ENCODE results near the gene ANKS3. TPM values are rescaled to one million over a fixed set of nuclear protein-coding genes. Genes with fewer than 3 reads are reported as not detected.

Gene ANKS3
- total RNA-seq, 1 donor from 2014 or later, result 43.5 TPM

DNA sequence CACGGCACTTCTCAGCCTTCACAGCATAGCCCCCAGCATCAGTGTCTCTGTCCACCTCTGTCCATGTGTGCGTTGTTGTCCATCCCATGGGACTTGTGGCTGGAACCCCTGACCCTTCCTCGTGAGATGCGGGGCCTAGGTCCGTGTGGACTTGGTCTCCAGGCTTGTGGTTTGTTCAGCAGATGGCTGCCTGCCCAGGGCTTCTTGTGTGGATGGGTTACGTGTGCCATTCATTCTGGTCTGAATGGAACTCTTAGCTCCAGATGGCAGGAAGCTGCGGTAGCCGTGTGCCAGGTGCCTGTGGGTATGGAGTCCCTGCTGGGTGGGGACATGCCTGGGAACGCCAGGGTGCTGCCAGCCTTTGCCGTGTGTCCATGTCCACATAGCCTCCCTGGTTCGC, 72.4 kb downstream of the ANKS3 start:
- H3K4me1 Mint-ChIP-seq (ENCODE audit: low read depth, unreplicated experiment), result peaks cover 13% of the 10 kb centered on the region
- no peak for DNase-seq
- H3K4me3 Mint-ChIP-seq (ENCODE audit: unreplicated experiment), result no peak overlapping the region
- H3K36me3 Mint-ChIP-seq (ENCODE audit: unreplicated experiment), result no peaks in the 10 kb centered on the region
- TF ChIP-seq, protein P1, sequence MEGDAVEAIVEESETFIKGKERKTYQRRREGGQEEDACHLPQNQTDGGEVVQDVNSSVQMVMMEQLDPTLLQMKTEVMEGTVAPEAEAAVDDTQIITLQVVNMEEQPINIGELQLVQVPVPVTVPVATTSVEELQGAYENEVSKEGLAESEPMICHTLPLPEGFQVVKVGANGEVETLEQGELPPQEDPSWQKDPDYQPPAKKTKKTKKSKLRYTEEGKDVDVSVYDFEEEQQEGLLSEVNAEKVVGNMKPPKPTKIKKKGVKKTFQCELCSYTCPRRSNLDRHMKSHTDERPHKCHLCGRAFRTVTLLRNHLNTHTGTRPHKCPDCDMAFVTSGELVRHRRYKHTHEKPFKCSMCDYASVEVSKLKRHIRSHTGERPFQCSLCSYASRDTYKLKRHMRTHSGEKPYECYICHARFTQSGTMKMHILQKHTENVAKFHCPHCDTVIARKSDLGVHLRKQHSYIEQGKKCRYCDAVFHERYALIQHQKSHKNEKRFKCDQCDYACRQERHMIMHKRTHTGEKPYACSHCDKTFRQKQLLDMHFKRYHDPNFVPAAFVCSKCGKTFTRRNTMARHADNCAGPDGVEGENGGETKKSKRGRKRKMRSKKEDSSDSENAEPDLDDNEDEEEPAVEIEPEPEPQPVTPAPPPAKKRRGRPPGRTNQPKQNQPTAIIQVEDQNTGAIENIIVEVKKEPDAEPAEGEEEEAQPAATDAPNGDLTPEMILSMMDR (IDR thresholded peaks at IDR 0.05; ENCODE audit: partially characterized antibody, unreplicated experiment), result no peak
- H3K27ac Mint-ChIP-seq (ENCODE audit: unreplicated experiment), result no peak overlapping the region
- H3K9me3 Mint-ChIP-seq (ENCODE audit: unreplicated experiment), result no peaks in the 10 kb centered on the region
- peaks cover 6% of the 10 kb centered on the region for H3K27me3 Mint-ChIP-seq (ENCODE audit: unreplicated experiment)

DNA sequence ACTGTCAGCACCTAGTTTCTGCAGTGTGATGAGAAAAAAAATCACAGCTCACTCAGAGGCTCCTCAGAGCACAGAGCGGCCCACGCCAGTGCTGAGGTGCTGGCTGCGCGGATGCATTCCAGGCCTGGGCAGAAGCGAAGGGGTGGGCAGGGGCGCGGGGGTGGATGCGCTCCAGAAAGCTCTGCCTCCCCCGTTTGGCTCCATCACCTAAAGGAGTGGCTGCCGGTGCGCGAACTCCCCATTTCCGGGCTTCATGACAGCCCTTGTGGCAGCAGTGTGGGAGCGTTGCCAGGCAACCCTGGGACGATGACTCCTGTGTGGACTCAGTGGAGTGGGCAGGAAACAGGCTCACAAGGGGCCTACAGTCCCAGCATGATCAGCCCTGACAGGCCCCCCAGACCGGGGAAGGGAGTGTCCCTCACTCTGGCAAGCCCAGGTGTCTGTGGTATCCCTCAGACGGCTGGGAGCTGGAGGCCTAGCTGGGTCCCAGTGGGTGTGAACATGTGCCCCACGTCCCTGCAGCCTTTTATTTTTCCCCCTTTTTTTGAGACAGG, 73.5 kb downstream of the ANKS3 start:
- H3K4me3 Mint-ChIP-seq (ENCODE audit: unreplicated experiment), result no peak overlapping the region
- TF ChIP-seq, protein P1 (IDR thresholded peaks at IDR 0.05; ENCODE audit: partially characterized antibody, unreplicated experiment), result no peak
- peaks cover 8% of the 10 kb centered on the region for H3K27me3 Mint-ChIP-seq (ENCODE audit: unreplicated experiment)
- H3K36me3 Mint-ChIP-seq (ENCODE audit: unreplicated experiment), result no peaks in the 10 kb centered on the region
- H3K27ac Mint-ChIP-seq (ENCODE audit: unreplicated experiment), result no peak overlapping the region
- H3K9me3 Mint-ChIP-seq (ENCODE audit: unreplicated experiment), result no peaks in the 10 kb centered on the region
- peaks cover 19% of the 10 kb centered on the region for H3K4me1 Mint-ChIP-seq (ENCODE audit: low read depth, unreplicated experiment)
- no peak for DNase-seq

DNA sequence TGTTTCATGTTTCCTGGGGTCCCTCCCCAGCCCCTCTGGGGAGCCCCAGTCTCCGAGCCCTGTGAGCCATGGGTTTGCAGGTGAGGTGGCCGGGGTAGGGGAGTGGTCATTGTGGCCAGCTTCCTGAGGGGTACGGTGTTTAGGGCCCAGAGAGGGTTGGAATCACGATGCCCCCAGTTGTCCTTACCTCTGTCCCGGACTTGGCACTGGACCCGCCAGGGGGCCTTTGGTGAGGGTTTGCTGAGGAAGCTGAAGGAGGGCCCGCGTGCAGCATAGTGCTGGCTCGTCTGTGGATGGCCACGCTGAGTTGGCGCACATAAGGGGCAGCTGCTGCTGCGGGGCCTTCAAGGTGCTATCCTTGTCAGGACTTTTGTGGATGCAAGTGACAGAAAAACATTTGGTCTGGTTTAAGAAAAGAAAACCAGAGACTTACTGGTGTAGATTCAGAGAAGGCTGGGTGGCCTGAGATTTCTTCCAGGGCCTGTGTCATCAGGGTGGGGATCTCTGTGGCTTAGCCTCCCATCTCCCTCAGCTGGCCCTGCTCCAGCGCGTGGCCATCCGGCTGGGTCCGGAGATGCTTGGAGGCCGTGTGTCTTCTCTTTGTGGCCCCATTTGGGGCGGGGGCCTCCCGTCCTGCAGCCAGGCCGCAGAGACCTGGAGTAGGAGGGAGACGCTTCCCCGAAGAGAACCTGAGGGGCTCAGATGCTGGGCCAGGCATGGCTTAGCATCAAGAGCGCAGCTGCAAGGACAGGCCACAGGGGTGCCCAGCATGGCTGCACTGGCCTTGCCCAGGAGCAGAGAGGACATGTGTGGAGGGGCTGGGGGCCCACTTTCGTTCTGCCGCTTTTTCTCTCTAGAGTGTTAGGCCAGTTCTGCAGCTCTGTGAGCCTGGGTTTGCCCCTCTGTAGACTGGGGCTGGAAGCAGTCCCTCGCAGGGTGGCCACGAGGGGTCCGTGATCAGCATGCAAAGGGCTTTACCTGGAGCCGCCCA, 74.4 kb downstream of the ANKS3 start:
- H3K4me3 Mint-ChIP-seq (ENCODE audit: unreplicated experiment), result no peak overlapping the region
- TF ChIP-seq, protein P1 (IDR thresholded peaks at IDR 0.05; ENCODE audit: partially characterized antibody, unreplicated experiment), result no peak
- no peak for DNase-seq
- H3K27me3 Mint-ChIP-seq (ENCODE audit: unreplicated experiment), result peaks cover 8% of the 10 kb centered on the region
- H3K4me1 Mint-ChIP-seq (ENCODE audit: low read depth, unreplicated experiment), result peaks cover 20% of the 10 kb centered on the region
- no peak overlapping the region for H3K27ac Mint-ChIP-seq (ENCODE audit: unreplicated experiment)
- H3K36me3 Mint-ChIP-seq (ENCODE audit: unreplicated experiment), result no peaks in the 10 kb centered on the region
- H3K9me3 Mint-ChIP-seq (ENCODE audit: unreplicated experiment), result peaks cover 3% of the 10 kb centered on the region

DNA sequence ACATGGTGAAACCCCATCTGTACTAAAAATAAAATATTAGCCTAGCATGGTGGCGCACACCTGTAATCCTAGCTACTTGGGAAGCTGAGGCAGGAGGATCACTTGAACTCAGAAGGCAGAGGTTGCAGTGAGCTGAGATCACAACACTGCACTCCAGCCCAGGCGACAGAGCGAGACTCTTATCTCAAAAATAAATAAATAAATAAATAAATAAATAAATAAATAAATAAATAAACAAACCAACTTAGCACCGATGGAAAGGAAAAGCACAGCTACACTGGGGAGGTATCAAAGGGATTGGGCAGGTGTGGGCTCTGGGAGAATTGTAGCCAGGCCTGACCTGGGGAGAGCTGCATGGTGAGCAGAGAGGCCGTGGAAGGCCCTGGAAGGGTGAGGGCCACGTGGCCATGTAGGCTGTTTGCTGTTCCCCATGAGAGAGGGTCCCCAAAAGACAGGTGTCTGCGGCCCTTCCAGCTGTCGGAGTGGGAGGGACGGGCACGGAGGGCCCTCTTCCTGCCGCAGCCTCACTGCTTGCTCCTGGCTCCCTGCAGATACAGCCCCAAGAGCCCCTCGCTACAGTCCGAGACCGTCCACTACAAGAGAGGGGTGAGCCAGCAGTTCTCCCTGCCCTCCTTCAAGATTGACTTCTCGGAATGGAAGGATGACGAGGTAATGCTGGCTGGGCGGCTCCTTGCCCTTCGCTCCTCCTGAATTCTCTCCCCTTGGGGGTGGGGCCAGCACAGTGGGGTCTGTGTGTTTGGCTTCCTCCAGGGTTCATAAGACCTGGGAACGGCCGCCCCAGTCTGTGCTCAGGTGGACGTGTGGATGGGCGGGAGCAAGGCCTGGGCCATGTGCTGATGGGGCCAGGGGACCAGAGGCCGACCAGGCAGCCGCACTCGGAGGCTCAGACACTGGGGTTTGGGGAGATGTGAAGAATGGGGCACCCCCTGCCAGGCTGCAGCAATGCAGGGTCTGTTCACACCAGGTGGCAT, 77.1 kb downstream of the ANKS3 start:
- H3K4me3 Mint-ChIP-seq (ENCODE audit: unreplicated experiment), result no peak overlapping the region
- DNase-seq, result no peak
- peaks cover 9% of the 10 kb centered on the region for H3K4me1 Mint-ChIP-seq (ENCODE audit: low read depth, unreplicated experiment)
- H3K27ac Mint-ChIP-seq (ENCODE audit: unreplicated experiment), result no peak overlapping the region
- H3K36me3 Mint-ChIP-seq (ENCODE audit: unreplicated experiment), result no peaks in the 10 kb centered on the region
- peaks cover 3% of the 10 kb centered on the region for H3K9me3 Mint-ChIP-seq (ENCODE audit: unreplicated experiment)
- peaks cover 7% of the 10 kb centered on the region for H3K27me3 Mint-ChIP-seq (ENCODE audit: unreplicated experiment)
- TF ChIP-seq, protein P1 (IDR thresholded peaks at IDR 0.05; ENCODE audit: partially characterized antibody, unreplicated experiment), result no peak
